ENCODE results near the gene VAPA.

Gene VAPA

GRCh38 chr18:9913526-9914333 lies at the start of gene VAPA:
Gene VAPA, plus strand, starts transcription at chr18:9914016. Its CDS starts 241 bp downstream, at chr18:9914257.
- DNase-seq (ENCODE audit: low read depth) = peak; percentile 90

GRCh38 chr18:9865764-9866490 lies 47.9 kb upstream of the VAPA start:
- DNase-seq (ENCODE audit: low read depth) = no peak

- DNase-seq (ENCODE audit: low read depth) = no peak
These were observed 47.2 kb upstream of the VAPA start for GRCh38 chr18:9866627-9867026.

- DNase-seq (ENCODE audit: low read depth) = no peak
These were observed 46.7 kb upstream of the VAPA start for GRCh38 chr18:9867071-9867594.

GRCh38 chr18:9868857-9869714 lies 44.7 kb upstream of the VAPA start:
- DNase-seq (ENCODE audit: low read depth) = no peak

- DNase-seq (ENCODE audit: low read depth) = no peak
These were observed 43.9 kb upstream of the VAPA start for GRCh38 chr18:9869715-9870430.

- DNase-seq (ENCODE audit: low read depth) = no peak
These were observed 43.3 kb upstream of the VAPA start for GRCh38 chr18:9870431-9871008.

- DNase-seq (ENCODE audit: low read depth) = no peak
These were observed 42.5 kb upstream of the VAPA start for GRCh38 chr18:9871244-9871746.

- DNase-seq (ENCODE audit: low read depth) = no peak
These were observed 41.0 kb upstream of the VAPA start for GRCh38 chr18:9872823-9873222.

- DNase-seq (ENCODE audit: low read depth) = no peak
These were observed 39.1 kb upstream of the VAPA start for GRCh38 chr18:9874728-9875127.

GRCh38 chr18:9876212-9876866 lies 37.5 kb upstream of the VAPA start:
- no peak for DNase-seq (ENCODE audit: low read depth)

- DNase-seq (ENCODE audit: low read depth) = no peak
These were observed 36.8 kb upstream of the VAPA start for GRCh38 chr18:9876867-9877654.

- DNase-seq (ENCODE audit: low read depth) = no peak
These were observed 36.2 kb upstream of the VAPA start for GRCh38 chr18:9877655-9878014.

GRCh38 chr18:9878095-9878494 lies 35.7 kb upstream of the VAPA start:
- DNase-seq (ENCODE audit: low read depth) = no peak

- no peak for DNase-seq (ENCODE audit: low read depth)
These were observed 35.0 kb upstream of the VAPA start for GRCh38 chr18:9878783-9879242.

GRCh38 chr18:9884090-9884489 lies 29.7 kb upstream of the VAPA start:
- no peak for DNase-seq (ENCODE audit: low read depth)

- DNase-seq (ENCODE audit: low read depth) = no peak
These were observed 29.2 kb upstream of the VAPA start for GRCh38 chr18:9884532-9885140.

- no peak for DNase-seq (ENCODE audit: low read depth)
These were observed 28.4 kb upstream of the VAPA start, which contains the start of gene TXNDC2 for GRCh38 chr18:9885170-9886004. Gene TXNDC2, plus strand, starts transcription at chr18:9885973. Its CDS starts 708 bp downstream, at chr18:9886681.
